Hematopoietic multipotent progenitor cell treated with erythropoietin and hydrocortisone succinate and interleukin-3 and kit ligand, for 17 days (in vitro differentiated cells): Measurements from ENCODE around the gene RPS16.

Experiments used
- DNase-seq: peaks from one replicate; pipeline ENCODE4 v3.0.0-alpha.2; 2015; ENCODE audit warnings: low spot score

The RPS16 gene

DNA sequence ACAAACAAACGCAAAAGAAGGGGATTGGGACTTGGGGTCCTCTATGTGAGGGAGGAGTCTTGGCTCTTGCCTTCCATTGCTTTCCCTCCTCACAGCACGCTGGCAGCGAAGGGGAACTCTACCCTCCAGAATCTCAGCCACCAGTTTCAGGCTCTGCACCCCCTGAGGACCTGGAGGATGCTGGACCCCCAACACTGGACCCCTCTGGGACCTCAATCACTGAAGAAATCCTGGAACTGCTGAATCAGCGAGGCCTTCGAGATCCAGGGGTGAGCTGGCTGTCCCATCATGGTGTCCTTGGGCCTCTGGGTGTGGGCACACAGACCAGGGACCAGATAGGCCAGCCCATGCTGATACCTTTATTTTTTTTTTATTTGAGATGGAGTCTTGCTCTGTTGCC, 13.7 kb downstream of the RPS16 start:
- DNase-seq = no peak

DNA sequence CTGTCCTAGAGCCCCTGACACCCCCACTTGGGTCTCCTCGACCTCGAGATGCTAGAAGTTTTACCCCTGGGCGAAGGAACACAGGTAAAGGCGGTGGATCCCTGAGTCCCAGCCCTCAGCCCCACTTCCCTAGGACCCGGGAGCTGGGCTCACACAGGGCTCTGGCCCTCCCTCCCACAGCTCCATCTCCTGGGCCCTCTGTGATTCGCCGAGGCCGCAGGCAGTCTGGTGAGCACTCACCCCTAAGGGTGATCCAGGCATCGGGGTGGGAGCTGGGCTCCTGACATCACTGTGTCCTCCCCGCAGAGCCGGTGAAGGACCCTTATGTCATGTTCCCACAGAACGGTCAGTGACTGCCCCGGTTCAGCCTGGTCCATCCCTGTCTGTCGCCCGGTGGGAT, 15.0 kb downstream of the RPS16 start:
- no peak for DNase-seq

DNA sequence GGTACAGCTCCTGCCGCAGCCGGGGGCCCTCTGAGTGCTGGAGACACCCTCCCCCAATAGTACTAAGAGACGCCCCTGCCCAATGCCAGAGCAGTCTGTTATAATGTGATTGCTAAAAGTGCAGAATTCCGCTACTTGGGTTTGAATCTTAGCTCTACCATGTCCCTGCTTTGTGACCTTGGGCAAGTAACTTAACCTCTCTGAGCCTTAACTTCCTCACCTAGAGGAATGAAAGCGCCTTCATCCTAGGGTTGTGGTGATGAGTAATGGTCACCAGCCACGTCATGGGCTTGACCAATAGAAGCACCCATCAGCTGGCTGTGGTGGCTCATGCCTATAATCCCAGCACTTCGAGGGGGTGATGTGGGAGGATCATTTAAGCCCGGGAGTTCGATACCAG, 16.7 kb downstream of the RPS16 start:
- DNase-seq = no peak

DNA sequence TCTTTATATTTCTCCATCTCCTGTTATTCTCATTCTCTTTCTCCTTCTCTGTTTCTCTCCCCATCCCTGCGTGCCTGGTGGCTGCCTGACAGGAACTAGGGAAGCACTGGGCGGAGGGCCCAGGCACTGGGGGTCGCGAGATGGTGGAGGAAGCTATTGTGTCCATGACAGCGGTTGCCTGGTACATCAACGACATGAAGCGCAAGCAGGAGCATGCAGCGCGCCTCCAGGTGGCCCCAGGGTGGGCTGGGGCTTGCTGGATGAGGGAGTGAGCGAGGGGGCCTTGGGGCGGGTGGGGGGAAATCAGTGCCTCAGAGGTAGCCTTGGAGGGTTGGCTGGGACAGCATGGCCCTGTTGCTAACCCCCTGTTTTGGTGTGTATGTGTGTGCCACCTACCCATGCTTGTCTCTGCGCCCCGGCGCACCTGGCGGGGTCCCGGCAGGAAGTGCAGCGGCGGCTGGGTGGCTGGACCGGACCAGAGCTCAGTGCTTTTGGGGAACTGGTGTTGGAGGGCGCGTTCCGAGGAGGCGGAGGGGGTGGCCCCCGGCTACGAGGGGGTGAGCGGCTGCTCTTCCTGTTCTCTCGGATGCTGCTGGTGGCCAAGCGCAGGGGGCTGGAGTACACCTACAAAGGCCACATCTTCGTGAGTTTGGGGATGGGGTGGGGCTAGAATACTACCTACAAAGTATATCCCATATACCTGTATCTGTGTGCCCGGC, 18.1 kb downstream of the RPS16 start:
- no peak for DNase-seq

DNA sequence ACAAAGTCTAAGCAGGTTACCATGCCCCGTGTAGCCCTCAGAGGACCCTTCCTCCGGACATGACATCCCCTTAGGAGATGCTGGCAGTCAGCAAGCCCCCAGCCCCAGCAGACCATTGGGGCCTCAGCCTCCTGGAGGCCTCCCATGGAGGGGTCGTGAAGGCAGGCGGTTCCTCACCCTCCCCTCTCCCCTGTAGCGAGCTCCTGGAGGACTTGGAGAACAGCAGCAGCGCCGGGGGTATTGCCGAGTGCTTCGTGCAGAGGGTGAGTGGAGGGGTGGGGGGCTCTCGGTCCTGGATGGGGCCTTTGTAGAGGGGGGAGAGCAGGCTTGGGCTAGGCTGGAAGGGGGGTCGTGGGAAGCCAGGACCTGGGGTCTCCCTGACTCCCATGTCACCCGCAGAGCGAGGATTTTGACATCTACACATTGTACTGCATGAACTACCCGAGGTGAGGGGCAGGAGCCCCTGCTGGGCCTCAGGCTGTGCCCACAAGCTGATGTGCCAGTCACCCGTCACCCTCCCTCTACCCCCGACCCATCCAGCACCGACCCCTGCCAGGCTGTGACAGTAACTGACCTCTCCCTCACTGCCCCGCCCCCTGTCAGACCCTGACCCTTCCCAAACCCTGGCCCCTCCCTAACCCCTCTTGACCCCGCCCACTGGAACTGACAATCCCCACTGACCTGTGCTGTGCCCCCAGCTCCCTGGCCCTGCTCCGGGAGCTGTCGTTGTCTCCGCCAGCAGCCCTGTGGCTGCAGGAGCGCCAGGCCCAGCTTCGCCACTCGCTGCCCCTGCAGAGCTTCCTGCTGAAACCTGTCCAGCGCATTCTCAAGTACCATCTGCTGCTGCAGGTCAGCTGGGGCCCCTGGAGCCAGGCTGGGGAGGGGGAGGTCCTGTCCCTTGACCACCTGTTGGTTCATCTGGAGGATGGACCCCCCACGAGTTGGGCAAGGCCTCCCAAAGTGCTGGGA, 19.3 kb downstream of the RPS16 start:
- no peak for DNase-seq

DNA sequence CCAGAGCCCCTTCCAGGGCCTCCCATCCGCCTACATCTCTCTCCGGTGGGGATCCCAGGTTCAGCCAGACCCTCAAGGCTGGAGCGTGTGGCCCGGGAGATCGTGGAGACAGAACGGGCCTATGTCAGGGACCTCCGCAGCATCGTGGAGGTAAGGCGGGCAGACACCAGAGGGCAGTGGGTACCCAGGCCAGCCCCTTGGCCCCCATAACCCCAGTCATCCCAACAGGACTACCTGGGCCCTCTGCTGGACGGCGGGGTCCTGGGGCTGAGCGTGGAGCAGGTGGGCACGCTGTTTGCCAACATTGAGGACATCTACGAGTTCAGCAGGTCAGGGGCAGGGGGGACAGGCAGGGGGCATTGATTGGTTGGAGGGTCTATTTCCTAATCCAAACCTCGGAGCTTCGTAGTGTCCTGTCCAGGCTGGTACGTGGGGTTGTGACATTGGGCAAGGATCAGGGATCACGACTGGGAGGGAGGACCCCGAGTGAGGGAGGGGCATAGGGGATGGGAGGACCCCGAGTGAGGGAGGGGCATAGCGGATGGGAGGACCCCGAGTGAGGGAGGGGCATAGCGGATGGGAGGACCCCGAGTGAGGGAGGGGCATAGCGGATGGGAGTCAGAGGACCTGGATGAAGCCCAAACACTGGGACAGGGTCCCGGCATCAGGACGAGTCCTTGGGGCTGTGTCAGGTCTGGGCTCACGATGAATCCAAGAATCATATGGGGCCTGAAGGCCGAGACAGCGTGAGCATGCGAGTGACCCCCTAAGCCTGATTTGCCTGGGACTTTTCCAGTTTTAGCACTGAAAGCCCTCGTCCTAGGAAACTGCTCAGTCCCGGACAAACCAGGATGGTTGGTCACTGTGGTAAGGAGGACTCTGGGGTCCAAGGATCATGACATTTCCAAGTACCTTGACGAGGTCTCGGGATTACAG, 20.4 kb downstream of the RPS16 start:
- DNase-seq = no peak

DNA sequence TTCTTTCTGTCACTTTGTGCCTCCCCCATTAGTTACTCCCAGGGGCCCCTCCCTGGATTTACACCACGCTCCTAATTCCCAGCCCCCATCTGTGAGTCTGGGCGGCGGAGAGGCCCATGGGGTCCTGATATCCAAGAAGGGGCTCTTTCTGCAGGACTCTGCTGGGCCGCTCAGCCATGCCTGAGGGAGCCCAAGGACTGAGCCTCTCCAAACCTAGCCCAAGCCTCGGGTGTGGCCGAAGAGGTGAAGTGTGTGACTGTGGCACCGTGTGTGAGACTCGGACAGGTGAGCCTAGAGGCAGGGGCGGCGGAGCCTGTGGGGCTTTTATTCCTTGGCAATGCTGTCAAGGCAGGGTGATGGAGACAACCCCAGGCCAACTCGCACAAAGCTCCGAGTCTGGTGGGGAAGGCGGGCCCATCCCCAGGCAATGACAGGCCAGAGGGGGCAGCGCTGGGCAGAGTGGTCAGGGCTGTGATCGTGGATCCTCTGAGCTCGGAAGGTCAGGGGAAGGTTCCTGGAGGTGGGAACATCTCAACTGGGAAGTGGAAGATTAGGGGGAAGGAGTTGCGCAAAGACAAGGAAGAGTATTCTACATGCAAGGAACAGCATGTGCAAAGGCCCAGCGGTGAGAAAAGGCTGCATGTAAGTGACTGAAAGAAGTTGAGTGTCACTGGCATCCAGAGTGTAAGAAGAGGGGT, 21.7 kb downstream of the RPS16 start:
- DNase-seq = no peak

DNA sequence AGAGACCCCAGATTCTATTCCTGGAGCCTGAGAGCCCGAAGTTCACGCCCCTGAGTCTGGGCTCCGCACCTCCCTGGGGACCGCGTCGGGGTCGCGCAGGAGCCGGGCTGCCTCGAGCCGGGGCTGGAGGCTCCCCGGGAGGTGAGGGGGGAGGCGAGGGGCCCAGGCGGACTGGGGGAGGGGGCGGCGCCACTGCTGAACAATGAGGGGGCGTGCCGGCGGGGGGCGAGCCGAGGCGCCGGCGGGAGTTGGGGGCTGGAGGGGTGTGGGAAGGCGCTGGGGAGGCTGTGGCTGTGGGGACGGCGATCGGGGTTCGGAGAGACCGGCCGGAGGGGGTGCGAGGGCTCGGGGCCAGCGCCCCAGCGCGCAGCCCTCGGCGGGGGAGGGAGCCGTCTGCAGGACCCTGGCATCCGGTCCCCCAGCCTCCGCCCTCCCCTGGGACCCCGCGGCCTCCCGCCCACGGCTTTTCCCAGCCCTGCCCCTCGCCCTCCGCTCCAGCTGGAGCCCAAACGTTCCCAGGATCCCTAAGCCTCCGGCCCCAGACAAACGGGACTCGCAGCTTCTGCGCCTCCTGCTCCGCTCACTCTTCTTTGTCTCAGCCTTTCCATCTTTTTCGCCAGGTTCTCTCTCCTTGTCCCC, 22.4 kb downstream of the RPS16 start:
- DNase-seq = no peak

DNA sequence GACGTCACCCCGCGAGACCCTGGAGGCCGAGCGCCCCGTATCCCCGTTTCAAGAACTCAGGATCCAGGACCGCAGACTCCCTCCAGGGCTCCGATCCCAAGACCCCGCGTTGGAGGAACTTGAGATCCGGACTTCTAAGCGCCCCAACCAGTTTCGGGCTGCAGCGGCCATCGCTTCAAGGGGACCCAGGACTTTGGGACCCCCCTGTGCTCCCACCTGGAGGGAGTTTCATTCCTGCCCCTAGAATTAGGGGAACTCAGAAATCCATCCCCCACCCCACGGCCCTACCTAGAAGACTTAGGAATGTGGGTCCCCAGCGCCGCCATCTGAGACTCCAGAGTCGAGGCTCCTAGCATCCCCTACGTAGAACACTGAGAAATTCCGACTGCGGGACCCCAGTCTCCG, 22.9 kb downstream of the RPS16 start:
- no peak for DNase-seq

DNA sequence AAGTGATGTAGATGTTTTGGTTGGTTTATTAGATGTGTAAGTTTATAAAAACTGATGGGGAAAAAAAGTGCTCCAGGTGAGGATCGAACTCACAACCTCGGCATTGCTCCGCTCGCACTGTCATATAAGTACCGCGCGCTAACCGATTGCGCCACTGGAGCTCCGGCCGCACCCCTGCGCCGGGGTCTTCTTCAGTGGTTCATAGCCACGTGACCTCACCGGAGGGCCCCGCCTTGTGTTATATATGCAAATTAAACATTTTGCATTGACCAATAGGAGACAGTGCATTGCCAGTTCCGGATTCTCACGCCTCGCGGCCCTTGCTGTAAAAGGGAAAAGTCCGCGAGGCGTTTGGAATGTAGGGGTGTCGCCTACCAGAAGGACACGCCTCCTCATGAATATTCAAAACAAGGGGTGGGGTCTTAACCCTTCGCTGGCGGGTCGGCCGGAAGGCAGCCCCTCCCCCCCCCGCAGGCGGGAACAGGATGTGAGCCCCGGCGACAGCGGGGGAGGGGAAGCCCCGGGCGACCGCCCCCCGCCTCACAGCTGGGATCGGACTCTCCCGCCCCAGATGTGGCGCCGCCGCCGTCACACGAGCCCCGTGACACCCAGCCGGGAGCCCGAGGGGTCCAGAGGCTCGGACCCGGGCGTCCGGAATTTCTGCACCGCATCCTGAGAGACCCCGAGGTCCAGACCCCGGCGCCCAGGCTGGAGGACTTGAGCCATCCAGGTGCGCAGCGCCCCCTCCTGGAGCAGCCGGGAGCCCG, 23.5 kb downstream of the RPS16 start, which contains the start of gene PLEKHG2:
Gene PLEKHG2 (plus strand): TSS at position 570 of the 767 bp plus-strand sequence. CDS start 1,418 bp downstream, outside the sequence.
- DNase-seq = peak; percentile 94

DNA sequence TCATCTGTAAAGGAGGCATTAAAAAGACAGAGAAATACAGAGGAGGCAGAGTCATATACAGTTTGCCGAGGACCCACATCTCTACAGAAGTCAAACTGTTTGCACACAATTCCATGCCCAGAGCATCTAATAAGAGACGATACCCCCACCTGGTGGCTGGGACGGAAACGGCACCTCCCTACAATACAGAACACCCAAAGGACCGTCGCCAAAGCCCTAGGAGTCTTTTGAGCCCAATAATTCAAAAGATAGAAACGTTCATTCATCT, 24.0 kb downstream of the RPS16 start:
- DNase-seq = peak; percentile 94

DNA sequence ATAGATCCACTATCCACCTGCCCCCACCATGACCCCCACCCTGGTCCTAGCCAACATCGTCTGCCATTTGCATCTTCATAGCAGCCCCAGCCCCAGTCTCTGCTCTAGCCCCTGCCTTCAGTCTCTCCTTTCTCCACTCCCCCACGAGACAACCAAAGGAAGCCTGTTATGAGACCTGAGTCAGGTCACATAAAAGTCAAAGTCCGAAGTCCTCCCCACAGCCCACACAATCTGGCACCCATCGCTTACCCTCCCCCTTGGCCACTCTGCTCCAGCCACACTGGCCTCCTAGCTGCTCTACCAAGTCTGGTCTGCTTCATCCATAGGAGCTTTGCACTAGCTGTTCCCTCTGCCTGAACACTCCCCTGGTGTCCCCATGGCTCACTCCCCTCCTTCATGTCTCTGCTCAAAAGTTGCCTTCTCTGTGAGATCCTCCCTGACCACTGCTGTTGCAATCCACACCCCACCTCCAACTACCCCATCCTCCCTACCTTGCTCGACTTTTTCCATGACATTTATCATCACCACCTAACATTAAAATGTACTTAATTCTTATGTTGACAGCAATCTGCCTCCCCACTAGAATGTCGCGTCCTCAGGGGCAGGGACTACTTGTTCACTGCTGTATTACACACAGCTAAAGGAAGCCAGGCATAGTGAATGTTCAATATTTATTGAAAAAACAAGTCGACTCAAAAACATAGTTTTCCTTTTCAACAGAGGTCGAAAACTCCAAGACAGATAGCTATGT, 24.5 kb downstream of the RPS16 start:
- no peak for DNase-seq

DNA sequence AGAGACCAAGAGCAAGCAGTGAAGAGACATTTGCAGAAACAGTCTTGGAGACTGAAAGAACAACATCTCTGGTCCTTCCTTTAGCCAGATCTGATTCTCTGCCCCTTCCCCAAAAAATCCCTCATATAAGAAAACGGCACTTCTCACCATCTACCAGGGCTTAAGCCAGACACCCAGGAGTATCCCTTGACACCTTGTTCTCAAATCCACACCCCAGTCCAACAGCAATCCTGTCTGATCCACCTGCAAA, 25.0 kb downstream of the RPS16 start:
- DNase-seq = peak; percentile 28

DNA sequence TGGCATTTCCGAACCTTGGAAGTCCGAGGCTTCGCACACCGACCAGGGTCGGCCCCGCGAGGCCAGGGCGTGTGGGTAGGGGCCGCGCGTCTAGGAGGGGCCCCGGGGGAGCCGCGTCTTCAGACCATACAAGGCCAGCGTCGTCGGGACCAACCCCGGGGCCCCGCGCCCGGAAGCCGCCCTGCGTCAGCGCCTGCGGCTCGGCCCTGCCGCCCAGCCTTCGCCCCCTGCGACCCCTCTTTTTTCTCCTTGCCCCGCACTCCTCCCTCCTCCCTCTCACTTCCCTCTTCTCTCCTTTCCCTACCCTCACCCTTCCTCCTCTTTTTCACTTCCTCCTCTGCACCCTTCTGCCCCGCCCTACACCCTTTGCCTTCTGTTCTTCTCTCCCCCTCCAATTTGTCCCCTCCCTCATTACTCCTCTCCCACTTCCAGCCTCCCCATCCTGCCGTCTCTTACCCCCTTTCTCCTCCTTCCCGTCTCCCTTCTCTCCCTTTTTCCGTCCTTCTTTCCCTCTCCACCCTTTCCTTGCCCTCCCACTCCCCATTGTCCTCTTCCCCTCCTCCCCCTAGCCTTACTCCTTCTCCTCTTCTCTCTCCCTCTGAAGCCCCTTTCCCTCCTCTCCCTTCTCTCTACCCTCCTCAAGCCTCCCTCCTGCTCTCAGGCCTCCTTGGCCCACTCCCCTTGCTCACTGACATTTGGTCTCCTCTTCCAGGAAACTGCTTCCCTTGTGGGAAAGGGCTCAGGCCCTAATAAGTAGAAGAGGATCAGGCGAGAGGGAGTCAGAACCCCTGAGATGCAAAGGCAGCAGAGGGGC, 25.5 kb downstream of the RPS16 start:
- DNase-seq = peak; percentile 15

DNA sequence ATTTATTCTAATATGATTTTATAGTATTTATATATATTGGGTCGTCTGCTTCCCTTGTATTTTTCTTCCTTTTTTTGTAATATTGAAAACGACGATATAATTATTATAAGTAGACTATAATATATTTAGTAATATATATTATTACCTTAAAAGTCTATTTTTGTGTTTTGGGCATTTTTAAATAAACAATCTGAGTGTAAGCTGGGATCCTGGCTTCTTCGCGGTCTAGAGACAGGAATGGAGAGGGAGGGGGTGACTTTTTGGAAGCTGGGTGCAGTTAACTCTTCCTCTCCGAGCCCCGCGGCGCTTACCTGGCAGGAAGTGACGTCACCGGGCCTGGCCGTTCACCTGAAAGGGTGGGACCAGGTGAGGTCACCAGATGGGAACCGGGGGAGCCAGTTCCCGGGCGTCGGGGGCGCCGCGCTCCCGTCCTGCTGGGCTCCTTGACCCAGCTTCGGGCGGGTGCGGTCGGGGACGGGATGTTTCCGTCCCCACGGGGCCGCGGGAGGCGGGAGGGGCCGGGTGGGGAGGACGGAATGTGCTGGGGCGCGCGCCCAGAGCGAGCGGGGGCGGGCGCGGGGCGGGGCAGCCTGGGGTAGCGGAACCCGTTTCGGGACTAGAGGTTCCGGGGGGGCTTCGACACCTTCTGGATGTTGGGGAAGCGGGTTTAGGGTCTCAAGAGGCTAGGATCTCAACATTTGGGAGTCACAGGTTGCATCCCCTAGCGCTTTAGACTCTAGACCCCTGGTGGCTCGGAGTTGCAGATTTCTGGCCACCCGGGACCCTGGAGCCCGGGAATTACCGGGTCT, 26.3 kb downstream of the RPS16 start:
- peak; percentile 78 for DNase-seq

DNA sequence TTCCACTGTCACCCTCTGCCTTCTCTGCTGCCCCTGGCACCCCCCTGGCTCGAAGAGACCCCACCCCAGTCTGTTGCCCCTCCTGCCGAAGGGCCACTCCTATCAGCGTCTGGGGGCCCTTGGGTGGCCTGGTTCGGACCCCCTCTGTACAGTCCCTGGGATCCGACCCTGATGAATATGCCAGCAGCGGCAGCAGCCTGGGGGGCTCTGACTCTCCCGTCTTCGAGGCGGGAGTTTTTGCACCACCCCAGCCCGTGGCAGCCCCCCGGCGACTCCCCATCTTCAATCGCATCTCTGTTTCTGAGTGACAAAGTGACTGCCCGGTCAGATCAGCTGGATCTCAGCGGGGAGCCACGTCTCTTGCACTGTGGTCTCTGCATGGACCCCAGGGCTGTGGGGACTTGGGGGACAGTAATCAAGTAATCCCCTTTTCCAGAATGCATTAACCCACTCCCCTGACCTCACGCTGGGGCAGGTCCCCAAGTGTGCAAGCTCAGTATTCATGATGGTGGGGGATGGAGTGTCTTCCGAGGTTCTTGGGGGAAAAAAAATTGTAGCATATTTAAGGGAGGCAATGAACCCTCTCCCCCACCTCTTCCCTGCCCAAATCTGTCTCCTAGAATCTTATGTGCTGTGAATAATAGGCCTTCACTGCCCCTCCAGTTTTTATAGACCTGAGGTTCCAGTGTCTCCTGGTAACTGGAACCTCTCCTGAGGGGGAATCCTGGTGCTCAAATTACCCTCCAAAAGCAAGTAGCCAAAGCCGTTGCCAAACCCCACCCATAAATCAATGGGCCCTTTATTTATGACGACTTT, 27.1 kb downstream of the RPS16 start:
- peak; percentile 35 for DNase-seq

DNA sequence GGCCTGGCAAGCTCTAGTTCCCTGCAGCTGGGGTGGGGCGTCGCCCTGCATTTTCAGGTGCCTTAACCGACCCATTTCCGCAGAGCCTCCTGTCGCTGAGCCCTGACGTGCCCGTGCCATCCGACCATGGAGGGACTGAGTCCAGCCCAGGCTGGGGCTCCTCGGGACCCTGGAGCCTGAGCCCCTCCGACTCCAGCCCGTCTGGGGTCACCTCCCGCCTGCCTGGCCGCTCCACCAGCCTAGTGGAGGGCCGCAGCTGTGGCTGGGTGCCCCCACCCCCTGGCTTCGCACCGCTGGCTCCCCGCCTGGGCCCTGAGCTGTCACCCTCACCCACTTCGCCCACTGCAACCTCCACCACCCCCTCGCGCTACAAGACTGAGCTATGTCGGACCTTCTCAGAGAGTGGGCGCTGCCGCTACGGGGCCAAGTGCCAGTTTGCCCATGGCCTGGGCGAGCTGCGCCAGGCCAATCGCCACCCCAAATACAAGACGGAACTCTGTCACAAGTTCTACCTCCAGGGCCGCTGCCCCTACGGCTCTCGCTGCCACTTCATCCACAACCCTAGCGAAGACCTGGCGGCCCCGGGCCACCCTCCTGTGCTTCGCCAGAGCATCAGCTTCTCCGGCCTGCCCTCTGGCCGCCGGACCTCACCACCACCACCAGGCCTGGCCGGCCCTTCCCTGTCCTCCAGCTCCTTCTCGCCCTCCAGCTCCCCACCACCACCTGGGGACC, 27.9 kb downstream of the RPS16 start:
- DNase-seq = peak; percentile 71
